Prostate gland (tissue), 2 donors: ENCODE data around the gene SLC13A3.
A peak's percentile ranks its signal among the peaks of the same experiment; 100 is the strongest.

ENCODE experiments used
- CTCF ChIP-seq, 4 experiments: fragments of 200-600 bp in 2 of 4; fragments of 450-650 bp in 2 of 4; sonication (generic) in 2 of 4; IDR thresholded peaks; 1 replicate in 3 of 4; 2 replicates in 1 of 4; pipeline ENCODE4 v1.5.1; 2016 to 2019; ENCODE audit warnings: antibody characterized with exemption in 4 of 4, mild to moderate bottlenecking in 2 of 4, moderate library complexity in 2 of 4
- POLR2A ChIP-seq: fragments of 450-650 bp; IDR thresholded peaks from one replicate; pipeline ENCODE4 v1.6.1; 2016; ENCODE audit warnings: antibody characterized with exemption, mild to moderate bottlenecking

- TF ChIP-seq CTCF (IDR thresholded peaks at IDR 0.05) (peak in 2 of 4 experiments; percentile 64 to 65), POLR2A (peak; percentile 89)
Observed at GRCh38 chr20:46689082-46689753, 38.0 kb upstream of the SLC13A3 start, which contains the start of gene TP53RK.
